ENCODE data around the gene ITPK1.

ITPK1 gene

DNA sequence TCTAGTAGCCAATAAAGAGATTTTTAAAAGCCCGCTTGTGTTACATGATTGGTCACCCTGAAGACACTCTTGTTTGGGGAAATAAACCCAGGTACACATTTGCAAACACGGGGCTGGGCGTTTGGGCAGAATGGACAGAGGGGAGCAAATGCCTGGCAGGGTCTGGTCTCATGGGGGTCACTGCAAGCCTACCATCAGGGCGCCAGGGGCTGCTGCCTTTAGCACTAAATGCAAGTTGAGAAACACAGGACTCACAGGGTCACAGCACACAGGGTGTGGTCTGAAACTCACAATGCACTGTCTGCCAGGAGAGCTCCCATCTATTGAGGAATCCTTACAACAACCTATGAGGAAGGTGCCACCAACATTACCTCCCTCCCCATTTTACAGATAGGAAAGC, 130.2 kb downstream of the ITPK1 start:
- H3K4me3 ChIP-seq (ENCODE audit: low read depth, low read length), result no peak overlapping the region
- no peak for TF ChIP-seq CTCF (IDR thresholded peaks at IDR 0.05; ENCODE audit: borderline replicate concordance, insufficient read depth, low read depth, low read length)

DNA sequence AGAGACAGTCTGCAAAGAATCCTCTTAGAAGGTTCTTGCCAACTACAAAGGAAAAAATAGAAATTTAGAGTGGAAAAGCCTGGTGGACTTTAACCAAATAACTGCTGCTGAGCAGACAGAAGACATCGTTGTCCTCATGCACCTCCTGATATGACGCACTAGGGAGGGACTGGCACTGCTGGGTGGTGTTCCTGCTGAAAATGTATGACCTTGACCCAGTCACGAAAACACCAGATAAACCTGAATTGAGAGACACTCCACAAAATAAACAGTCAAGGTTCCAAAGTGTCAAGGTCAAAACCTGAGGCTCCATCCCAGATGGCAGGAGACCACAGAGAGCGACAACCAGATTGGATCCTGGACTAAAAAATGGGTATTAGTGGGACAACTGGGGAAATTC, 130.8 kb downstream of the ITPK1 start:
- TF ChIP-seq CTCF (IDR thresholded peaks at IDR 0.05; ENCODE audit: borderline replicate concordance, insufficient read depth, low read depth, low read length), result no peak
- H3K4me3 ChIP-seq (ENCODE audit: low read depth, low read length), result no peak overlapping the region

DNA sequence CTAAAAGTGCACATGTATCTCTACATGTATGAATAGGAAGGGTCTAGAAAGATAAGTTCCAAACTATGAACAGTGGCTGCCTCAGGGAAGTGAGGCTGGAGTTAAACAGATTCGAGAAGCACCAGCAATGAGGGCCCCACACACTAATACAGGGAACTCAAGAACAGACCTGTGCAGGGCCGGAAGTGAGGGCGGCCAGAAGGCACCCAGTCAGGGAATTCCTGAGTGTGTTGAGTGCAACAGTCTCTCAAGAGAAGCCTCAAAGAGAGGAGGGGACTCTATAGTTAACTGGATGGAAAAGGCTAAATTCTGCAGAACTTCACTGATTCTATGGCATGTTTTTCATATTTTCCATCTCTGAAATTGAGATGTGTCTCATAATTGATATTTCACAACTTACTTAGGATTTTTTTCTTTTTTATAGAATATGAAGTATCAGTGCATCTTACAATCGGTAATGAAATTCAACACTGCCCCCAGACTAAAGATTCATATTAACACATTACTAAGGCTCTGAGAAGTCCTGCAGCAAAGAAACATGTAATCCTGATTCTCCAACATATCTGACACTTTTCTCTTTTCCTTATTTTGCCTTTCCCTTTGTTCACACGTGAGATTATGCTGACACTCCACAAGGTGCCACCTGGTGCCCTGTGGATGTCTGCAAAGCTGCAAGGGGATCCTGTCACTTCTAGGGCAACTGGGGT, 131.5 kb downstream of the ITPK1 start:
- TF ChIP-seq CTCF (IDR thresholded peaks at IDR 0.05; ENCODE audit: borderline replicate concordance, insufficient read depth, low read depth, low read length), result no peak
- no peak overlapping the region for H3K4me3 ChIP-seq (ENCODE audit: low read depth, low read length)

DNA sequence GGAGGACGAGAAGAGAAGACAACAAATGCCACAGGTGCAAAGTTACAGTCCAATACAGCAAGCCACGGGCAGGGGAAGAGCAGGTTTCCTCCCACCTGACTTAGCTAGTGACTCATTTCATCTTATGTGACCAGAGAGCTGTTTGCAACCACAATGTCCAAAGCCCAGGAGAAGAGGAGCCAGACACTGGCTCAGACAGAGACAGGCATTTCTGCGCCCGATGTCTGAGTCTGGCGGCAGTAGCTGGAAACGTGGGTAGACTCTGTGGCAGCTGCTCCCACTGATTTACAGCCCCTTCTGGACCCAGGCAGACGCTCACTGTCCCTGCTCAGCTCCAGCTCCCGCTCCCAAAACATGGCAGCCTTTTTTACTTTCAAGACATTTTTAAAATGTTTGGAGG, 132.8 kb downstream of the ITPK1 start:
- H3K4me3 ChIP-seq (ENCODE audit: low read depth, low read length), result no peak overlapping the region
- no peak for TF ChIP-seq CTCF (IDR thresholded peaks at IDR 0.05; ENCODE audit: borderline replicate concordance, insufficient read depth, low read depth, low read length)

DNA sequence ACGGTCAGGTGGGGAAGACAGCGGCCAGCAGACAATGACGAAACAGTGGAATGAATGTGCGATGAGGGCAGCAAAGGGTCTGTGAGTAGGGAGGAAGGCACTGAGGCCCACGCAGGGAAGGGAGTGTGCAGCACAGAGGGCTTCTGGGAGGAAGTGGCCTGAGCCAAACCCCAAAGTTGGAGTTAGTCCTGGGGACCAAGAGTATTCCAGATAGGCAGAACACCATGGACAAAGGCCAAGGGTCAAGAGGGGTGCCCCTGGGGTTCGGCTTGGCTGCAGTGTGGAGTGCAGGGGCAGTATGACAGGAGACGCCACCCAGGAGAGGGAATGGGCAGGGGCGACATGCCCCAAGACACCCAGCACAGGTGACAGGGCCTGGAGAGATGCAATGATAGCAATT, 134.0 kb downstream of the ITPK1 start:
- no peak for TF ChIP-seq CTCF (IDR thresholded peaks at IDR 0.05; ENCODE audit: borderline replicate concordance, insufficient read depth, low read depth, low read length)
- H3K4me3 ChIP-seq (ENCODE audit: low read depth, low read length), result no peak overlapping the region

GRCh38 chr14:92980866-92981265, 134.9 kb downstream of the ITPK1 start:
- TF ChIP-seq CTCF (IDR thresholded peaks at IDR 0.05; ENCODE audit: borderline replicate concordance, insufficient read depth, low read depth, low read length), result no peak
- H3K4me3 ChIP-seq (ENCODE audit: low read depth, low read length), result no peak overlapping the region

- TF ChIP-seq CTCF (IDR thresholded peaks at IDR 0.05; ENCODE audit: borderline replicate concordance, insufficient read depth, low read depth, low read length), result no peak
- no peak overlapping the region for H3K4me3 ChIP-seq (ENCODE audit: low read depth, low read length)
Observed at GRCh38 chr14:92978229-92979021, 137.3 kb downstream of the ITPK1 start.

All from GM12875 (cell line).